ENCODE measurements around the gene ABHD2.

The ABHD2 gene

GRCh38 chr15:89149501-89150101, 61.3 kb downstream of the ABHD2 start:
- H3K9ac ChIP-seq (ENCODE audit: low read length), result no peak overlapping the region
- no peak overlapping the region for H3K27ac ChIP-seq (ENCODE audit: low read length)
- no peaks in the 10 kb centered on the region for H3K27me3 ChIP-seq (ENCODE audit: control insufficient read depth, insufficient read depth, low read length)
- H3K36me3 ChIP-seq (ENCODE audit: control insufficient read depth, low read depth, low read length), result no peaks in the 10 kb centered on the region
- no peaks in the 10 kb centered on the region for H3K4me1 ChIP-seq (ENCODE audit: control insufficient read depth, low read depth, low read length)
- no peak overlapping the region for H3K4me3 ChIP-seq (ENCODE audit: low read length)
- H3K9me3 ChIP-seq (ENCODE audit: control insufficient read depth, low read depth, low read length), result no peaks in the 10 kb centered on the region

DNA sequence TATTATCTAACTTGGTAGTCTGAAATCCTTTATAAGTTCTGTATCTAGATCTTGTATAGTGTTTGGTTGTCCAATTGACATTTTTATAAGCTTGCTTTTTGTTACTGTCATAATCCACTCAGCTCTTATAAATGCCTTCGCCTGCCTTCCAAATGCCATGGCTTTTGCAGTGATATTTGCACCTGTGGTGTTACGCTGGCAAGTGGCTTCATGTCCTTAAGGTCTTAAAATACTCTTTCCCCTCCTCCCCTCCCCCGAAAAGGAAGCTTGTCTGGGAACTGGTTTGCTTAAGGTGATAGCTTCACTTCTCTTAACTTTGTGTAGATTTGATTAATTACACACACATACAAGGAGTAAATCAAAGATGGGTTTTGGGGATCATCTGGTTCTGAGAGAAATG, 62.0 kb downstream of the ABHD2 start:
- Histone ChIP-seq H3K27ac (ENCODE audit: low read length) (no peak overlapping the region), H3K9ac (ENCODE audit: low read length) (no peak overlapping the region), H3K4me3 (ENCODE audit: low read length) (no peak overlapping the region), H3K4me1 (ENCODE audit: control insufficient read depth, low read depth, low read length) (no peaks in the 10 kb centered on the region), H3K36me3 (ENCODE audit: control insufficient read depth, low read depth, low read length) (peaks cover 3% of the 10 kb centered on the region), H3K9me3 (ENCODE audit: control insufficient read depth, low read depth, low read length) (no peaks in the 10 kb centered on the region), H3K27me3 (ENCODE audit: control insufficient read depth, insufficient read depth, low read length) (no peaks in the 10 kb centered on the region)

GRCh38 chr15:89150762-89151664, 62.8 kb downstream of the ABHD2 start:
- H3K36me3 ChIP-seq (ENCODE audit: control insufficient read depth, low read depth, low read length), result peaks cover 5% of the 10 kb centered on the region
- H3K9ac ChIP-seq (ENCODE audit: low read length), result no peak overlapping the region
- no peak overlapping the region for H3K4me3 ChIP-seq (ENCODE audit: low read length)
- no peaks in the 10 kb centered on the region for H3K4me1 ChIP-seq (ENCODE audit: control insufficient read depth, low read depth, low read length)
- H3K27ac ChIP-seq (ENCODE audit: low read length), result no peak overlapping the region
- H3K9me3 ChIP-seq (ENCODE audit: control insufficient read depth, low read depth, low read length), result no peaks in the 10 kb centered on the region
- H3K27me3 ChIP-seq (ENCODE audit: control insufficient read depth, insufficient read depth, low read length), result no peaks in the 10 kb centered on the region

- Histone ChIP-seq H3K27me3 (ENCODE audit: control insufficient read depth, insufficient read depth, low read length) (no peaks in the 10 kb centered on the region), H3K36me3 (ENCODE audit: control insufficient read depth, low read depth, low read length) (peaks cover 5% of the 10 kb centered on the region), H3K27ac (ENCODE audit: low read length) (no peak overlapping the region), H3K4me3 (ENCODE audit: low read length) (no peak overlapping the region), H3K9me3 (ENCODE audit: control insufficient read depth, low read depth, low read length) (no peaks in the 10 kb centered on the region), H3K4me1 (ENCODE audit: control insufficient read depth, low read depth, low read length) (no peaks in the 10 kb centered on the region), H3K9ac (ENCODE audit: low read length) (no peak overlapping the region)
Measured at GRCh38 chr15:89155122-89155521, 66.9 kb downstream of the ABHD2 start.

GRCh38 chr15:89155656-89156055, 67.4 kb downstream of the ABHD2 start:
- Histone ChIP-seq H3K9ac (ENCODE audit: low read length) (no peak overlapping the region), H3K4me1 (ENCODE audit: control insufficient read depth, low read depth, low read length) (no peaks in the 10 kb centered on the region), H3K36me3 (ENCODE audit: control insufficient read depth, low read depth, low read length) (peaks cover 5% of the 10 kb centered on the region), H3K27ac (ENCODE audit: low read length) (no peak overlapping the region), H3K4me3 (ENCODE audit: low read length) (no peak overlapping the region), H3K9me3 (ENCODE audit: control insufficient read depth, low read depth, low read length) (no peaks in the 10 kb centered on the region), H3K27me3 (ENCODE audit: control insufficient read depth, insufficient read depth, low read length) (no peaks in the 10 kb centered on the region)

GRCh38 chr15:89157061-89157460, 68.8 kb downstream of the ABHD2 start:
- Histone ChIP-seq H3K27ac (ENCODE audit: low read length) (no peak overlapping the region), H3K27me3 (ENCODE audit: control insufficient read depth, insufficient read depth, low read length) (no peaks in the 10 kb centered on the region), H3K4me3 (ENCODE audit: low read length) (no peak overlapping the region), H3K36me3 (ENCODE audit: control insufficient read depth, low read depth, low read length) (peaks cover 5% of the 10 kb centered on the region), H3K9ac (ENCODE audit: low read length) (no peak overlapping the region), H3K4me1 (ENCODE audit: control insufficient read depth, low read depth, low read length) (no peaks in the 10 kb centered on the region), H3K9me3 (ENCODE audit: control insufficient read depth, low read depth, low read length) (no peaks in the 10 kb centered on the region)

GRCh38 chr15:89157918-89158564, 69.8 kb downstream of the ABHD2 start:
- H3K9me3 ChIP-seq (ENCODE audit: control insufficient read depth, low read depth, low read length), result no peaks in the 10 kb centered on the region
- H3K9ac ChIP-seq (ENCODE audit: low read length), result no peak overlapping the region
- H3K4me3 ChIP-seq (ENCODE audit: low read length), result no peak overlapping the region
- H3K27me3 ChIP-seq (ENCODE audit: control insufficient read depth, insufficient read depth, low read length), result no peaks in the 10 kb centered on the region
- peaks cover 5% of the 10 kb centered on the region for H3K36me3 ChIP-seq (ENCODE audit: control insufficient read depth, low read depth, low read length)
- H3K4me1 ChIP-seq (ENCODE audit: control insufficient read depth, low read depth, low read length), result no peaks in the 10 kb centered on the region
- no peak overlapping the region for H3K27ac ChIP-seq (ENCODE audit: low read length)

- Histone ChIP-seq H3K4me3 (ENCODE audit: low read length) (no peak overlapping the region), H3K9me3 (ENCODE audit: control insufficient read depth, low read depth, low read length) (no peaks in the 10 kb centered on the region), H3K36me3 (ENCODE audit: control insufficient read depth, low read depth, low read length) (no peaks in the 10 kb centered on the region), H3K9ac (ENCODE audit: low read length) (no peak overlapping the region), H3K27ac (ENCODE audit: low read length) (no peak overlapping the region), H3K27me3 (ENCODE audit: control insufficient read depth, insufficient read depth, low read length) (no peaks in the 10 kb centered on the region), H3K4me1 (ENCODE audit: control insufficient read depth, low read depth, low read length) (peaks cover 11% of the 10 kb centered on the region)
Measured at GRCh38 chr15:89161666-89162065, 73.4 kb downstream of the ABHD2 start.

GRCh38 chr15:89163271-89164055, 75.2 kb downstream of the ABHD2 start:
- peaks cover 11% of the 10 kb centered on the region for H3K4me1 ChIP-seq (ENCODE audit: control insufficient read depth, low read depth, low read length)

DNA sequence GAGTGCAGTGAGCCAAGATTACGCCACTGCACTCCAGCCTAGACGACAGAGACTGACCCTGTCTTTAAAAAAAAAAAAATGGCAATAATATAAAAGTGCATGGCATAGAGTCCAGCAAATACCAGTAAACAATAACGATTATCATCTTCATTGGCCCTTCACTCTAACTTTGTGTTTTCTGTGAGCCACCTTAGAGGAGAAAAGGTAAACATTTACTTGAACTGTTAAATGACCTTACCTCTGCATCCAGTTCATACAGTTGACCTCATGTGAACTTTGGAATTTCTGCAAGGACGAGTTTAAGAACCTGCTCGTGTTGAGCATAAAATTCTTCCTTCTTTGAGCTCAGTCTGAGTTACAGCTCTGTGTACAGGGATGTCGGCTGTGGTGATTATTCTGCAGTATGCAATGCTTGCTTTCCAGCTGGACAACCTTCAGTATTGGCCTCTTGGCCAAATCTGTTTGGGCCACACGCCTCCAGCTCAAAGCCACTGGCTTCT, 76.5 kb downstream of the ABHD2 start:
- H3K27ac ChIP-seq (ENCODE audit: low read length), result no peak overlapping the region
- no peak overlapping the region for H3K9ac ChIP-seq (ENCODE audit: low read length)
- no peaks in the 10 kb centered on the region for H3K36me3 ChIP-seq (ENCODE audit: control insufficient read depth, low read depth, low read length)
- peaks cover 11% of the 10 kb centered on the region for H3K4me1 ChIP-seq (ENCODE audit: control insufficient read depth, low read depth, low read length)
- no peaks in the 10 kb centered on the region for H3K27me3 ChIP-seq (ENCODE audit: control insufficient read depth, insufficient read depth, low read length)
- H3K9me3 ChIP-seq (ENCODE audit: control insufficient read depth, low read depth, low read length), result no peaks in the 10 kb centered on the region
- H3K4me3 ChIP-seq (ENCODE audit: low read length), result no peak overlapping the region

More at GRCh38 chr15:89163271-89164055, 75.2 kb downstream of the ABHD2 start:
- Histone ChIP-seq H3K36me3 (ENCODE audit: control insufficient read depth, low read depth, low read length) (no peaks in the 10 kb centered on the region), H3K9me3 (ENCODE audit: control insufficient read depth, low read depth, low read length) (no peaks in the 10 kb centered on the region), H3K27me3 (ENCODE audit: control insufficient read depth, insufficient read depth, low read length) (no peaks in the 10 kb centered on the region), H3K9ac (ENCODE audit: low read length) (no peak overlapping the region), H3K27ac (ENCODE audit: low read length) (no peak overlapping the region), H3K4me3 (ENCODE audit: low read length) (no peak overlapping the region)

DNA sequence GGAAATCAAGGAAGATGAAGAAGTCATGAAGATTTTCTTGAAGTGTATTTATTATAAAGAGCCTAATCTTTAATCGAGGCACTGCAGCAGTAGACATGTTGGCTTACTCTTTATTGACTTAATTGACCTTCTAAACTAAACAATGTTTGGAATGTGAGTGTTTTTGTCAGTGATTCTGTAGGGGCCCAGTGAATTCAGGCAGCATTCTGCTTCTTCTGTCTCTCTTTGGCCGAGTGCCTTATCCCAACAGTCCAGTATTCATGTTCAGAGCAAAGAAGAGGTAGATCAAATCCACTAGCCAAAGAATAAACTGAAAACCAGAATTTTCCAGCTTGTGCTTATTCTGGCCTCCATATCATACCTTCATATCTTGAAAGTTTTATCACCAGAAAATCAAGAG, 77.4 kb downstream of the ABHD2 start:
- Histone ChIP-seq H3K9ac (ENCODE audit: low read length) (no peak overlapping the region), H3K36me3 (ENCODE audit: control insufficient read depth, low read depth, low read length) (no peaks in the 10 kb centered on the region), H3K4me1 (ENCODE audit: control insufficient read depth, low read depth, low read length) (peaks cover 11% of the 10 kb centered on the region), H3K4me3 (ENCODE audit: low read length) (no peak overlapping the region), H3K27me3 (ENCODE audit: control insufficient read depth, insufficient read depth, low read length) (no peaks in the 10 kb centered on the region), H3K27ac (ENCODE audit: low read length) (no peak overlapping the region), H3K9me3 (ENCODE audit: control insufficient read depth, low read depth, low read length) (no peaks in the 10 kb centered on the region)

Measured in iPS-18a (cell line).